Fibroblast of skin of abdomen (primary cell): ENCODE data around the gene AMER1.

Experiments
- DNase-seq: peaks from one replicate; pipeline ENCODE4 v3.0.0-alpha.2; 2013

Gene AMER1

DNA sequence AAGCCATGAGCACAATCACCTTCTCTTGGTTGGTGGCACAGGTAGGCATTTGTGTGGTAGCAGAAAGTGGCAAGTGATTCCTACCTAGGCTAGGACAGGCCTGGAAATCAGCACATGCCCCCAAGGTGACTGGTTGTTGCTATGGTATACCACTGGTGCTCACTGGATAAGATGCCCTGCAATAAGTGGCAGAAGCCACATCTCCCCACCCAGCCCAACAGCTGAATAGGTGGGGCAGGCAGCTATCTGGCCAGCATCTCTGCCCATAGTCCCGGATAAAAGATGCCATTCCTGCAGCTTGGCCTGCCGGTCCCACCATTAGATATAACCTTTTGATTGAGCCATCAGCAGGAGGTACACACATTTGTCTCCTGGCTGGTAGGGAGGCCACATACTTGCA, 21.1 kb downstream of the AMER1 start:
- no peak for DNase-seq

GRCh38 chrX:64182208-64182607, 23.3 kb downstream of the AMER1 start:
- no peak for DNase-seq

DNA sequence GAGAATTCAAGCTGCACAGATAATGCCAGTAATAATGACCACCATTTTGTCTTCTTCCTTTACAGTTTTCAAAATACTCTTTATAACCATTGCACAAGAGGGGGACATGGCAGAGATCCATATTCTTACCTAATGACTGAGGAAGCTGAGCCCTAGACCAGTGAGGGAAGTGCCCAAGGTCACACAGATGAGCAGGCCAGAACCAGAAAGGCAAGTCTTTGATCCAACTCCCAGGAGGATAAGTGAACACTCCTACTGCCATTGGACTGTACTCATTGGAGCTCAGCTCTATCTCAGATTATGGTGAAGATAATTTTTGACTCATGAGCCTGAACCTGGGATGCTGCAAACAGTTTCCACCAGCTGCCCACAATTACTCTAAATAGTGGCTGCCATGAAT, 28.6 kb downstream of the AMER1 start:
- DNase-seq, result no peak

GRCh38 chrX:64169988-64170387, 35.5 kb downstream of the AMER1 start:
- DNase-seq, result no peak

GRCh38 chrX:64152857-64153256, 52.7 kb downstream of the AMER1 start:
- DNase-seq, result no peak

DNA sequence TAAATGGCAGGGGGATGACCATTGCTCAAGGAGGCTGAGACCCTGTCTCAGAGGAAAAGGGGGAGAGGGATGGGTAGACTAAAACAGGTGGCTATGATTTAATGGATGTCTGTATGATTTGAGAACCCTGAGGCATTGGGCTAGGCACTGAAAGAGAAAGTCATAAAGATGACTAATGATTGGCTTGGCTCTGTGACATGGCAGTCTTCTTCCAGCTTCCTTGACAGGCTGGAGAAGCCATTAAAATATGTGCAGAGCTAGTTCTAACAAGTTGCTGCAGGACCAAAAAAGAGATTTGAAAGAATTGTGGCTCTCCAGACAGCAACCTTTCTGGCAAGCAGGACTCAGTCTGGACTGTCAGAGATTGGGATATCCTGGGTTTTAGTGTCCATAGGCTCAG, 53.6 kb downstream of the AMER1 start:
- no peak for DNase-seq

GRCh38 chrX:64150775-64151174, 54.7 kb downstream of the AMER1 start:
- DNase-seq, result no peak
